RWPE1 (cell line): ENCODE data around the gene CNKSR1.
A peak's percentile ranks its signal among the peaks of the same experiment; 100 is the strongest.

Experiments
- CTCF ChIA-PET: fragments of 350-600 bp; sonication (Branson Sonifier 250); formaldehyde crosslinking; extraction: SDS; loops from one replicate; lab custom pipeline; 2021; lab: Yijun Ruan, JAX
- POLR2A ChIA-PET: fragments of 400-600 bp; formaldehyde crosslinking; extraction: SDS; loops from one replicate; lab custom pipeline; 2020; ENCODE audit warnings: antibody characterized with exemption; ENCODE audit not compliant: low non-redundant PET; lab: Yijun Ruan, JAX
- DNase-seq: peaks from one replicate; pipeline ENCODE4 v3.0.0; 2012; ENCODE audit warnings: low spot score
- H3K27ac ChIP-seq: fragments of 450-650 bp; 2 replicates; pipeline ENCODE4 v1.5.1; 2017
- TF ChIP-seq, protein P1 (sequence below): fragments of 450-650 bp; conservative IDR thresholded peaks from 2 replicates; pipeline ENCODE4 v1.5.1; 2017; ENCODE audit warnings: low read depth, mild to moderate bottlenecking

CNKSR1 gene

DNA sequence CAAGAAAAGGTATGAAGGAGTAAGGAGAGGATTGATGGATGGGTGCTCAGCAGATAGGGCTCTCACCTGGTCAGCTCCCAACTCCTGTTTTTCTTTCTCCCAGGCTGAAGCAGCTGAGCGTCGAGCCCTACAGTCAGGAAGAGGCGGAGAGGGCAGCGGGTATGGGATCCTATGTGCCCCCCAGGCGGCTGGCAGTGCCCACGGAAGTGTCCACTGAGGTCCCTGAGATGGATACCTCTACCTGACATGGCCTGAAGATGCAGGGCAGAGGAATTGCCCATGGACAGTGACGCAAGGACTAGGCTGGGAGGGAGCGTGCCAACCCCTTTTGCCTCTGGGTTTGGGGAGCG lies 6.8 kb upstream of the CNKSR1 start:
- ChIA-PET POLR2A (no interaction called here), CTCF (interaction anchor here (0.7 to 1.6 kb wide), 9 partner anchors 9 to 163 kb away, joined by 3 to 15 read pairs (median 4); partner anchors contain the start of gene CEP85)
- peak overlapping the region; percentile 55 for H3K27ac ChIP-seq
- DNase-seq = no peak
- TF ChIP-seq, protein P1, sequence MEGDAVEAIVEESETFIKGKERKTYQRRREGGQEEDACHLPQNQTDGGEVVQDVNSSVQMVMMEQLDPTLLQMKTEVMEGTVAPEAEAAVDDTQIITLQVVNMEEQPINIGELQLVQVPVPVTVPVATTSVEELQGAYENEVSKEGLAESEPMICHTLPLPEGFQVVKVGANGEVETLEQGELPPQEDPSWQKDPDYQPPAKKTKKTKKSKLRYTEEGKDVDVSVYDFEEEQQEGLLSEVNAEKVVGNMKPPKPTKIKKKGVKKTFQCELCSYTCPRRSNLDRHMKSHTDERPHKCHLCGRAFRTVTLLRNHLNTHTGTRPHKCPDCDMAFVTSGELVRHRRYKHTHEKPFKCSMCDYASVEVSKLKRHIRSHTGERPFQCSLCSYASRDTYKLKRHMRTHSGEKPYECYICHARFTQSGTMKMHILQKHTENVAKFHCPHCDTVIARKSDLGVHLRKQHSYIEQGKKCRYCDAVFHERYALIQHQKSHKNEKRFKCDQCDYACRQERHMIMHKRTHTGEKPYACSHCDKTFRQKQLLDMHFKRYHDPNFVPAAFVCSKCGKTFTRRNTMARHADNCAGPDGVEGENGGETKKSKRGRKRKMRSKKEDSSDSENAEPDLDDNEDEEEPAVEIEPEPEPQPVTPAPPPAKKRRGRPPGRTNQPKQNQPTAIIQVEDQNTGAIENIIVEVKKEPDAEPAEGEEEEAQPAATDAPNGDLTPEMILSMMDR = no peak

DNA sequence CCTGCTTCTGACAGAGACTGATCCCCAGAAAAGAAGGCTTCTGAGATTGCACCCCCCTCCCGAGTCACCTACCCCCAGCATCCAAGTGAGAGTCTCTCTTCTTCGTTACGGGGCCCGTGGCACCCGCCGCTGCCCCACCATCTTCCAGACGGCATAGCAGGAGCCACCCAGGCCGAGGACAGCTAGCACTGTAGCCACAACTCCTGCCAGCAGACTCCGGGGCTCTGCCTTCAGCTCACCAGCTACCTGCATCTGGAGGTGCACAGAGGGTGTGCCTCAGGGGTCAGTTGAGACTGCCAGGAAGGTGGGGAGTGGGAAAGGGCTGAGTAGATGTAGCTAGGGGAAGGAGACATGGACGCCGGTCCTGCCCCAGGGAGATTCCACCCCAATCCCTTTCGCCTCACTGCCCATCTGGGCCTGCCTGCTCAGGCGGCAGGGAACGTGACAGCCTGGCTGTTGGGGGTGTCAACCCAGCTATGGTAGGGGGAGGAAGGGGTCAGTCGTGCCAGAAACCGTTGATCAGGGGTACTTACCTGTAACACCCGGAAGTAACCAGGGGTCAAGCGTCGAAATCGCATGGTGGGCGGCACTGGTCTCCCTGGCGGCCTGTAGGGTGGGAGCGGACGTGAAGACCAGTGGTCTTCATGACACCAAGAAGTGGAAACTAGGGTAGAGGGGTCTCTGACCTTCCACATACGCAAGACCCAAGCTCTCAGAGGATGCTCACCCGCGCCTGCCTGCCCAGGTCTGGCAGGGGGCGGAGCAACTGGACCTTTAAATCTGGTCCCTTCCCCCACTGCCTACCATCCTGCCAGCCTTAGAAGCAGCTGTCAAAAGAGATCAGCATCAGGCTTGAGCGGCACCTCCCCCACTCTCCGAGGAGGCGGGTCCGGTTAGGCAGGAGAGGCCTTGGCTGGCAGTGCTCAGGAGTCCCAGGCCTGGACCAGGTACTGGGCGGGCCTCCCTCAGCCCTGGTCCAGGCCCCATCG lies 5.9 kb upstream of the CNKSR1 start, which contains the start of gene ZNF593OS:
TSS of gene ZNF593OS (minus strand) at position 749 of the 989 bp plus-strand sequence. CDS start at position 578, 171 bp downstream.
- DNase-seq = no peak
- POLR2A ChIA-PET = interaction anchor here (0.6 kb wide), 1 partner anchor 239 kb away, joined by 5 read pairs; the partner anchor contains the start of gene LIN28A
- peak within 1 kb of the TSS; percentile 55 for H3K27ac ChIP-seq
- TF ChIP-seq, protein P1 = no peak
- CTCF ChIA-PET = interaction anchor here (1.3 kb wide), 1 partner anchor 62 kb away, joined by 10 read pairs; the partner anchor contains the start of gene CEP85

DNA sequence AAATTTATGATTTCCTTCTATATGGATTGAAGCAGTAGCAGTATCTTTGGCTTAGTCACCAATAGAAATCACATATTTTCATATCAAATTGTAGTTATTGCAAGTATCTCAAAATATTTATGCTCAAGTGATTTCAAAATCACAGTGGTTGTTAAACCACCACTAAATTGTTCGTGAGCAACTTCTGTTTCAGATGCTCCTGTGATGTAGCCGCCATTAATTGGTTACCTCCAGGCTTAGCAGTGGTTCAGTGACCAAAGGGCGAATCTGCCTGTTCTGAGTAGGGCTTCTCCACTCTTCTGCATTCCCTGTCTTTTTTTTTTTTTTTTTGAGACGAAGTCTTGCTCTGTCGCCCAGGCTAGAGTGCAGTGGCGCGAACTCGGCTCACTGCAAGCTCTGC lies 1.9 kb upstream of the CNKSR1 start:
- H3K27ac ChIP-seq = no peak overlapping the region
- CTCF ChIA-PET = no interaction called here
- DNase-seq = no peak
- POLR2A ChIA-PET = no interaction called here
- TF ChIP-seq, protein P1 = no peak

DNA sequence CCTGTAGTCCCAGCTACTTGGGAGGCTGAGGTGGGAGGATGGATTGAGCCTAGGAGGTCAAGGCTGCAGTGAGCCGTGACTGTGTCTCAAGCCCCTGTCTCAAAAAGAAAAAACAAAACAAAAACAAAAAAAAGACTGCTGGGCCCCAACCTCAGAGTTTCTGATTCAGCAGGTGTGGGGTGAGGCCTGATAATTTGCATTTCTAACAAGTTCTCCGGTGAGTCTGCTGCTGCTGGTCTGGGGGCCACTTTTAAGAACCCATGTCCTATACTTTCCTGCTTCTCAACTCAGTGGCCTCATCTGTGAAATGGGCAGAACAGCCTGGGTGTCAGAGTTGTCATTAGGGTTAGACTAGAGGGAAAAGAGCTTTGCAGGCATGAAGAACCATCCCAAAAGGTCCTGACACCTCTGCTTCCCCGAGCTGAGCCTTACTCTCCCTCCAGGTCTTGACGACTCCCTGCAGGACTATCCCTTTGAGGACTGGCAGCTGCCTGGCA lies 2.8 kb downstream of the CNKSR1 start:
- no peak overlapping the region for H3K27ac ChIP-seq
- no peak for DNase-seq
- POLR2A ChIA-PET = no interaction called here
- TF ChIP-seq, protein P1 = no peak
- CTCF ChIA-PET = interaction anchor here (1.2 to 1.6 kb wide), 2 partner anchors 10 to 53 kb away, joined by 3 to 7 read pairs; partner anchors contain the start of gene ZNF593

DNA sequence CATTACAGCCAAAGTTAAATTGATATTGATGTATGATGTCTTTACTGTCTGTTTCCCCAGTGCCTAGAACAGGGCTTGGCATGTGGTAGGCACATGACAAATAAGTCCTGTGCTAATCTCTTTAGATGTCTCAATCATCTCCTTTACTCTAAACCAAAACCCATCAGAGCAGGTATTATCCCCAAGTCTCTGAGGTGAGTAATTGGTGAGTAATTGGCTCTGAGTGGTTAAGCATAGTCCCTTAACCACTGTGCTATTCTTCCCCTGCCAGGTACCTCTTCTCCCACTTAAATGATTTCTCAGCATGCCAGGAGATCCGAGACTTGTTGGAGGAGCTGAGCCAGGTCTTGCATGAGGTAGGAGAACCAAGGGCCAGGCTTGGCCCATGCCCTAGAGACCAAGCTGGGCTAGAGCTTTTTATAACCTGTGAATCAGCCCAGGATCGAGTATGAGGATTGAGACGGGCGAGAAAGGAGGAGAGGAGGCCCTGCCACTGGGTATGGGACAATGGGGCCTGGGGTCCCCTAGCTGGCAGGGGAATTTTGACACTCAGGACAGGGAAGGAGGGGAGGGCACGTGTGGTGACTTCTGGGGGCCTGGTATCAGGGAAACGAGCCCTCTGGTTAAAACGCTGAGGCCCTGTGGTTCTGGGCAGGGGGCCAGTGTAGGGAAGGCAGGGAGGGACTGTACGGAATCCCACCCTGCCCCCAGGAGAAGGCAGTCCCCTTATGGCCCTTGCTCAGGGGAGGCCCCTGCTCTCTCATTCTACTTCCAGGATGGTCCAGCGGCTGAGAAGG lies 4.5 kb downstream of the CNKSR1 start:
- DNase-seq = peak; percentile 90
- POLR2A ChIA-PET = no interaction called here
- CTCF ChIA-PET = interaction anchor here (1.6 kb wide), 1 partner anchor 12 kb away, joined by 7 read pairs; the partner anchor contains the start of gene ZNF593
- peak overlapping the region; percentile 55 for H3K27ac ChIP-seq
- TF ChIP-seq, protein P1 = no peak

DNA sequence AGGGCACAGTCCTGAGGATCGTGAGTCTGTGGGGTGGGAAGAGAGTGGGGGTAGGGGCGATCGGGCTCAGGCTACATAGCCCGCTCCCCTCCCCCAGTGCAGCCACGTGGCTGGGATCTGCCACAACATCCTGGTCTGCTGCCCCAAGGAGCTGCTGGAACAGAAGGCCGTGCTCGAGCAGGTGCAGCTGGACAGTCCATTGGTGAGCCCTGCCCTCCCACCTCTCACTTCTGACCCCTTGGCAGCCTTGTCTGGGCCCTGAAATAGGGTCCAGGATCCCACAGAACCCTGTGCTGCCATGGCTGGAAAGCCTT lies 5.0 kb downstream of the CNKSR1 start:
- TF ChIP-seq, protein P1 = no peak
- H3K27ac ChIP-seq = peak overlapping the region; percentile 55
- DNase-seq = no peak
- CTCF ChIA-PET = no interaction called here
- POLR2A ChIA-PET = no interaction called here
